GM19025 (cell line): ENCODE data around the gene AP3M1.

Experiments used
- ATAC-seq: cut with Tn5 transposase; IDR thresholded peaks from one replicate; pipeline ENCODE4 v1.9.1; 2021; ENCODE audit warnings: mild to moderate bottlenecking, low read depth, moderate library complexity; ENCODE audit not compliant: unreplicated experiment

AP3M1 gene

DNA sequence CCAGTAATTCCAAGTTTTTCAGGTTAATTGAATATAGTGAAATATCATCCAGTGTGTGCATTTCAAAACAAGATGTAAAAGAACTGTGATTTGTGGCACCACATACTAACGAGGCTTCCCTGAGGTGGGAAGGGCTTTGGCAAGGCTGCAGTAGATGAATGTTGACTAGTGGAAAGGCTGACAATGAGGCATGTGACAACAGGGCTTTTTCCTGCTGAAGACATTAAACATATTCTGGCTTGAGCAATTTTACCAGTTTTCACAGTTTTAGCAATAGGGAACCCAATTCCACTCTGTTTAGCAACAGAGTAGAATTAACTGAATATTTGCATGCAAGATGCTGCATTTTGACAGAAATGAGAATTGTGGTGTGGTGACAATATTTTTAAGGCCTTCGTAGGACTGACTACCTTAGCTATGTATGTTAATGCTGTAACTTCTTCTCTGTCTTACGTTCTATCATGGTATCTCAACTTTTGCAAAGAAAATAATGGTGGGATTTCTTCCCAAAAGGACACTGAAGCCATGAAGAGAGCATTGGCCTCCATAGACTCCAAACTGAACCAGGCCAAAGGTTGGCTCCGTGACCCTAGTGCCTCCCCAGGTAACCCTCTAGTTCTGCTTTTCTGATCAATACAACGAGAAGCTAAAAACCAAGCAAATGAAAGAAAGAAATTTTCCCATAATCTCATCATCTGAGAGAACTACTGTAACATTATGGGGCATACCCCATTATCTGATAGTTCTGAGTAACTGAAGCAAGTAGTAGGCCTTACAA, 68.5 kb downstream of the AP3M1 start:
- no peak for ATAC-seq

DNA sequence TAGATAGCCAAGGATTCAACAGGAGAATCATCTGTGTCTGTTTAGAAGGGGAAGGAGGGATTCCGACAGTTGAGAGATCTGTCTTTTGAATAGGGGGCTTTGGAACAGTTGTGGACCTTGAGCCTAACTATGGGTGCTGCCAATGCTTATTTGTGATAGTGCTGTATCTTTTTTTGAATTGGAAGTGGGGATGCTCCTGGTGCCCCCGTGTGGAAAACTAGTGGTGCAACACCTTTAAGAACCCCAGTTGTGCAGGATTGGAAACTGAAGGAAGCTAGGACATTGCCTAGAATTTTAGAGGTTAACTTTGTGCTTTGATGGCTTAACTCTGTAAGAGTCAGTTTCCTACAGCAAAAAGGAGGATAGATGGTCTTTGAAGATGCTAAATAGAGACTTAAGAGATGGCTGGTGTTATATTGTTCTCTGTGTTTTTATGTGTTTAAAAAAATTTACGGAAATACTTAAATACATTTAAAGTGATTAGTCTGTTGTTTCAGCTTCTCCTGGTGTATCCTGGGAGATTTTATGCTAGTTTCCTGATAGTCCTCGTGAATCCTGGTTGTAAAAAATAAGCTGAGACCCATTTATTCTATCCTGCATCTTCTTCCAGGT, 69.3 kb downstream of the AP3M1 start:
- ATAC-seq, result no peak

DNA sequence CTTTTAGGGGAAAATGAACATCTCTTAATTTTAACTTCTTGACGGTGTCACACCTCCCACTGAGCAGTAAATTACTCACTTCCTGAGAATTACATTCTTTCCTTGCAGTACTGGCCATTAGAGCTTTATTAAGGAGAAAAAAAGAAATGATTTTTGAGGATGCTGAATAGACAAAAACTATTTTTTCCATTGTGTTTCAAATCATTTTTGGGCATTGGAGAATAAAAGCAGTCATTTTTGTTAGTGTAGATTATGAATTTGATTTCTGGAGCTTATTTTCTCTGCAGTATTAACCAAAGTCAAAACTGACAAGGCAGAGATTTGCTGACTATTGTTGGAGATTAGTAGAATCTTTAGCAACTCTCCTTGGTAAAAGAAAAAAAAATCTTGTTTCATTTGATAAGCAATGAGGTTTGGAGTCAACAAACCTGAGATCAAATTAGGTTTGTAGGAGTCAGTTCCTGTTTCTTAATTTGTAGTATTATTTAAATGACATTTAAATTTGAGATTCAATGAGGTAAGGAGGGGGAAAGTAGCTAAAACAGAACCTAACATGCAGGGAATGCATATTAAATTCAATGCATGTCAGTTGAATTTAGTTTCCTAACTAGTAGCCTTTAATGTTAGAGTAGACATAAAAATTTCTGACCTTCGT, 70.6 kb downstream of the AP3M1 start:
- no peak for ATAC-seq

DNA sequence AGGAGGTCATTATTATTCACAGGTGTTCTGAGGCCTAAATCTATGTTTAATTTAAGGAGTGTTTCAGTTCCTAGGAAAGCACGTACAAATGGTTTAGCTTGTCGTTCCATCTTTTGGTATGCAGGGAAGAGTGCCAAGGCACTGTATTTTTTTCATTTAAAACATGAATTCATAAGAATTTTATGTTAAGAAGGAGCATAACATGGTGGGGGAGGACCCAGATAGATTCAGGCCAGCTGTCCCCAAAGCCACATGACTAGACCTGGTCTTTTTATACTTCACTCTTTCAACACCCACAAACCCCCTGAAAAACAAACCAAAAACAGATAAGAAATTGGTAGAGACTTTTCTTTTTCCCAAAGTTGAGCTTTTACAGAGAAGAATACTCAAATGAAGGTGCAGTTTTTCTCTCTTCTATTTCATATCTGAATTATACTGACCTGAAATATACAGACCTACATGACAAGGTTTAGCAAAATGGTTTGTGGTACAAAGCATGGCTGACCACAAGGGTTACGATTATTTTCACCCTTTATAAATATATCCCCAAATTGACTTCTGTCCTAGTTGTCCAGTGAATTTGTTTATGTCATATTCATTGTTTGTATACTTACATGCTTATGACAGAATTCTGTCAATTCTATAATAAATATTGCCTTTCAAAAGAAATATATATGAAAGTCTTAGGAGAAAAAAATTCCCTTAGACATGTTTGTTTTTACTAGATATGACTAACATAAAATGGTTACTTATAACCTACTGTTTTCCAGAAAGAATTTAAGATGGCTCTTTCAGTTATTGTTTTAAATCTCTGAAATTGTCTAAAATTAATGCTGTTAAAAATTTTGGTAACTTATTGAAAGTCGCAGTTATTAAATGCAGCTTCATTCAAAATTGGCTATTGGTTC, 71.3 kb downstream of the AP3M1 start:
- ATAC-seq, result no peak

DNA sequence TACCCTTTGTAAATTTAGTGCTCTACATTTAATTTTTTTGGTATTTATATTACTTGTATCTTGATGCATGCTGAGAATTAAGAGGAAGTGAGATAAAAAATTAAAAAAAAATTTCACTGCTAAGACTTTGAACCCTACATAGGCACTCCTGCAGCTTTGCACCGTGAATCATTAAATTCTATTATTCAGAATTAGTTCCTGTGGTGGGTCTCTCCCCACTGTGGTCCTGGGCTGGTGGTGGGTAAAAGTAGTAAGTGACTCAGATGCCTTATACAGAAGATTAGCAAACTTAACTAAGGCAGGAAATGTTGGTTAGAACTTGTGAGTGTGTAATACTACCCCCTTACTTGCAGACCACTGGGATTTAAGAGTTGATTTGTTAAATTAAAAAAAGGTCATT, 72.6 kb downstream of the AP3M1 start:
- peak; percentile 43 for ATAC-seq

DNA sequence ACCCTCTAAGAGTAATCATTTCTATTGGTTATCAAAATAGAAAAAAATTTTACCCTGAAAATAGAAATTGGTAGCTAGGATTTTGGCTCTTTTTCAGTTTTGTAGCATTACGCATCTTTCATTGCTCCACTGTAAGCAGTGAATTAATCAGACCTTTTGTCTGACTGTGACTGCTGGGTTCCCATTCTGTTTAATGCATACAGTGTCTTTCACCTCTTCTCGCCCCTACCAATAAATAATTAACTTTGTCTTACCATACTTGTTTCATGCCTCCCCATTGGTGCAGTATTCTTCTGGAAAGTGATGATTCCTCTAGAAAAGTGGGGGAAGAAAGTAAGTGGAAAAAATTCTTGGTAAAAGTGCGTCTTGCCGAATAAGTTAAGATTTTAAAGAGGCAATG, 73.2 kb downstream of the AP3M1 start:
- no peak for ATAC-seq

DNA sequence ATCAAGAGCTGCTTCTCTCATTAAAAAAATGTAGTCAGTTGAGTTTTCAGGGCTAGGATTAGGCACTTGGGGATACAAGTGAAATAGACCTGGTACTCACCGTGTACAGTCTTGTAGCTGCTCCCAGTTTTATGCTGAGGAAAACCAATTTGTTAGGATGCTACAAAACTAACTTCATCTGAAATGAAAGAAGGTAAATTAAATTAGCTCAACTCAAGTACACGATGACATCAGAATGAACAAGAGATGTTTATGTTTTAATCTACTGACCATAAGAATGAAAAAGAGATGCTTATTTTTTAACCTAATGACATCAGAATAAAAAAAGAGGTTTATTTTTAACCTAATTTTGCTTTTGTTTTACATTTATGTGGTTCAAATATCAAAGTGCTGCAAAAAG, 73.7 kb downstream of the AP3M1 start:
- no peak for ATAC-seq

DNA sequence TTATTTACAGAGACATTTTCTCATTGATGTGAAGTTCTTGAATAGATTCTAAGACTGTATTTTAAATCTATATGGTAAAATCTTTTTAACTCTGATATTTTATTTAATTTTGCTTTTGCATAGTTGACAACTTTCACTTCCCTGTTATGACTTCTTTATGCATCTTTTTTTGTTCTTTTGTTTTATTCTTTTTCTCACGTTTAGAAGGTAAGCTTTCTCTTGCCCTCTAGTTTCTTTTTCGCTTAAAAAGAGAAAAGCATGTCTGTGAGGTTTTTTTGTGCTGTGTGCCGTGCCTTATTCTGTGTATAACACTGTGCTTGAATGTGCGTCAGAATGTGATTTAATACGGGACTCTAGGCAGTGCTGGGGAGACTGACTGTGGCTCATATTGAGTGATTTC, 74.7 kb downstream of the AP3M1 start:
- ATAC-seq, result no peak

DNA sequence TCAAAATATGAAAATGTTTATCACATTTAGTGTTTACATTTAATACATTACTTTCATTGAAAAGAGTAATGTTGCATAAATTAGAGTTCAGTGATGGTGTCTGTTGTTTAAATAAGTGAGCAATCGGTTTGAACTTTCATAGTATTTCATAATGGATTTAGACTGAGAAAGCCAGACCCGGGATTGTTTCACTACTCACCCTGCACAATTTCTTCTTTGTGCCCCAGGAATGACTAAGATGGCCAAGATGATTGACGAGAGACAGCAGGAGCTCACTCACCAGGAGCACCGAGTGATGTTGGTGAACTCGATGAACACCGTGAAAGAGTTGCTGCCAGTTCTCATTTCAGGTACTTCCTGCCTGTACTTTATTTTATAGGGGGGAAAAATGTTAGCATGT, 78.1 kb downstream of the AP3M1 start:
- ATAC-seq, result no peak

DNA sequence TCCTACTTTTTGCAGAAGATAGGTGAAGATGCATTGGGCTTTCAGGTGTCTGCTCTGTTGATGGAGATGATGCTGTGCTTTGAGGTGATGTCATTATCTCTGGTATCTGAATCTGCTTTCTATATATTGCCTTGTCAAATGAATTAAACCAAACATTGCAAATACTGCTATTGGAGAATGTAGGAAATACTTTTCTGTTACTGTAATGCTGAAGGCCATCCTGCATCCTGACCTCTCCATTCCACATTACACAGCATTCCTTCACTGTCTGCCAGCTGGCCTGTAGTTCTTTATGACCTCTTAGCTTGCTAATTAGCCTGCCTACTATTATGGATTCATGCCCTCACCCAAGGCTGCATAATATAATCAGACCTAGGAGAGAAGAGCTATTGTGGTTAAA, 79.5 kb downstream of the AP3M1 start:
- no peak for ATAC-seq
